Heart left ventricle (tissue), 13 donors: Measurements from ENCODE around the gene SASH3.

Experiments used
- POLR2A ChIP-seq, 2 donors: fragments of 450-650 bp; IDR thresholded peaks; one replicate each; pipeline ENCODE4 v1.6.1; 2017; ENCODE audit warnings: antibody characterized with exemption in 2 of 2, mild to moderate bottlenecking in 2 of 2, moderate library complexity in 2 of 2
- TF ChIP-seq, protein P1 (sequence below), 12 donors: fragments of 200-600 bp; sonication (generic) in 4 of 12; IDR thresholded peaks; one replicate each; pipeline versions ENCODE4 v1.5.0 to v1.8.0; 2018 to 2022; ENCODE audit warnings: antibody characterized with exemption in 12 of 12, mild to moderate bottlenecking in 5 of 12
- donor health status: ischemic (EF 13 %, LVEDD 7.1; RV severe dilation, severe dysfunction).
- donor health status: DM: no; HTN: yes; CAD: no.
- donor health status: DM: no; HTN: no; CAD: no.
- donor health status: ischemic (EF 25% LVEDD 6.9; RV normal size, moderate dysfunction).
- donor health status: ischemic (EF 25% LVEDD 5.7; RV mildly dilated, moderate dysfunction).
- donor health status: ischemic (EF 35%, LVEDD 5.7; RV mildly dilated, moderate dysfunction).
- donor health status: nonischemic (EF 11% LVEDD 7.7; RV severe dilation, severe dysfunction).
- donor health status: DM: yes; HTN: yes; CAD: no.
- donor health status: PGD.
- donor health status: ischemic (EF 29% LVEDD 5.4; RV normal size, mild dysfunction).
- donor health status: nonischemic (EF 23%, LVEDD 6.1; RV moderate dilation, normal function).

GRCh38 chrX:129760981-129761380, 18.8 kb upstream of the SASH3 start:
- TF ChIP-seq, protein P1, sequence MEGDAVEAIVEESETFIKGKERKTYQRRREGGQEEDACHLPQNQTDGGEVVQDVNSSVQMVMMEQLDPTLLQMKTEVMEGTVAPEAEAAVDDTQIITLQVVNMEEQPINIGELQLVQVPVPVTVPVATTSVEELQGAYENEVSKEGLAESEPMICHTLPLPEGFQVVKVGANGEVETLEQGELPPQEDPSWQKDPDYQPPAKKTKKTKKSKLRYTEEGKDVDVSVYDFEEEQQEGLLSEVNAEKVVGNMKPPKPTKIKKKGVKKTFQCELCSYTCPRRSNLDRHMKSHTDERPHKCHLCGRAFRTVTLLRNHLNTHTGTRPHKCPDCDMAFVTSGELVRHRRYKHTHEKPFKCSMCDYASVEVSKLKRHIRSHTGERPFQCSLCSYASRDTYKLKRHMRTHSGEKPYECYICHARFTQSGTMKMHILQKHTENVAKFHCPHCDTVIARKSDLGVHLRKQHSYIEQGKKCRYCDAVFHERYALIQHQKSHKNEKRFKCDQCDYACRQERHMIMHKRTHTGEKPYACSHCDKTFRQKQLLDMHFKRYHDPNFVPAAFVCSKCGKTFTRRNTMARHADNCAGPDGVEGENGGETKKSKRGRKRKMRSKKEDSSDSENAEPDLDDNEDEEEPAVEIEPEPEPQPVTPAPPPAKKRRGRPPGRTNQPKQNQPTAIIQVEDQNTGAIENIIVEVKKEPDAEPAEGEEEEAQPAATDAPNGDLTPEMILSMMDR (IDR thresholded peaks at IDR 0.05): no peak
- TF ChIP-seq POLR2A (IDR thresholded peaks at IDR 0.05): no peak
